Measurements from ENCODE around the gene WDR48.

Gene WDR48

DNA sequence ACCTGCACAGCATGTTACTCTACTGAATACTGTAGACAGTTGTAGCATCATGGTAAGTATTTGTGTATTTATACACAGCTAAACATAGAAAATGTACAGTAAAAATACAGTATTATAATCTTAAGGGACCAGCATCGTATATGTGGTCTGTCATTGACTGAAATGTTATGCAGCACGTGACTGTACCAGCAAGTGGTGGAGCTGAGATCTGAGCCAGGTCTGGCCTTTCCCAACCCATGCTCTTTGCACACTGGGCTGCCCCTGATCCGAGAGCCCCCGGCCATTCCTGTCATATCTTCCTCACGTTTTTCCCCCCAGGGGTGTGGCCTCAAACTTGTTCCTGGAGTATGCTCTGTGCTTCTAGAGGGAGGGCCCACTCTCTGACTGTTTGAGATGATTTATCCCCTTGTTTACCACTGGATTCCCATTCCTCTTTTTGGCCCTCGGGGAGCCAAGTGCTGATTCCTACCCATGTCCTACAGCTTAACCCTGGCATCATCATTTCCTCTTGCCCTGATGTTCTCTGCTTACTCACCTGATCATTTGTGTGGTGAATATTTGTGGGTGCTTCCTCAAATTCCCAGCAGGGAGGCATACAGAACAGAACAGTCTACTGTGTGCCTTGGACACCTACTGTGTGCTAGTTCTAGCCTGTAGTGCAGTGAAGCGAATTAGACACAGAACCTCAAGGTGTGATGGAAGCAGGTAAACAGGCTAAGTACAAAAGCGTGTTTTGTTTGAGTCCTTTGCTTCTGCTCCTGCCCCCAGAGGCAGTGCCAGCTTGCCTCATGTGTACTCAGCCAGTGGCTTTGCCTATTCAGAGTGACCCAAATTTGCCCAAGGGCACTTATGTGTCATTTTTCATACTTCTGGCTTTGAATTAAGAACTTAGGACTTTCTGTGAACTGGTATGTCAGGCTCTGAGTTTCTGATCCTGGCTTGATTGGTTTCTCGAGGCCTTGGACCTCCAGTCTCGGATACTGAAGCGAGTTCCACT lies 80.6 kb downstream of the WDR48 start:
- TF ChIP-seq CTCF (conservative IDR thresholded peaks at IDR 0.05; ENCODE audit: low read depth, low read length) = no peak
- no peak overlapping the region for H3K4me3 ChIP-seq (ENCODE audit: low read length)
- no peak for DNase-seq (ENCODE audit: low read depth)

GRCh38 chr3:39133093-39133490 lies 81.3 kb downstream of the WDR48 start:
- DNase-seq (ENCODE audit: low read depth) = no peak
- no peak overlapping the region for H3K4me3 ChIP-seq (ENCODE audit: low read length)
- no peak for TF ChIP-seq CTCF (conservative IDR thresholded peaks at IDR 0.05; ENCODE audit: low read depth, low read length)

GRCh38 chr3:39133822-39134221 lies 82.0 kb downstream of the WDR48 start:
- no peak for DNase-seq (ENCODE audit: low read depth)
- H3K4me3 ChIP-seq (ENCODE audit: low read length) = no peak overlapping the region
- no peak for TF ChIP-seq CTCF (conservative IDR thresholded peaks at IDR 0.05; ENCODE audit: low read depth, low read length)

DNA sequence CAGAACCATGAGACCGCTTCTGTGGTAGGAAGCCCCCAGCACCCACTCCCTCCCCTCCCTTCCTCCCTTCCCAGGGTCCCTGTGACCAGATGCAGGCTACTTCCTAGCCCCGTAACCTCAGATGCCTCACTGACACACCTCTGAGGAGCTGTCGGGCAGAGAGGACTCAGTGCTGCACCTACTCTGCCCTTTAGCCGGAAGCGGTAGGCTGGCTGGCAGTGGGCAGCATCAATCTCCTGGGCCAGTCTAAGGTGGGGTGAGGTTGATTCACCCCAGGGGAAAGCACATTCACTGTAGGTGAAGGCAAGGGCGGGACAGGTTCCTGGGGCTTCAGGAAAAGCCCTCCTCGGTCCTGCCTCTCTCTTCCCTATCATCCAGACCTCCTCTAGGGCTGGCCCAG lies 82.5 kb downstream of the WDR48 start:
- TF ChIP-seq CTCF (conservative IDR thresholded peaks at IDR 0.05; ENCODE audit: low read depth, low read length) = no peak
- H3K4me3 ChIP-seq (ENCODE audit: low read length) = no peak overlapping the region
- no peak for DNase-seq (ENCODE audit: low read depth)

- no peak overlapping the region for H3K4me3 ChIP-seq (ENCODE audit: low read length)
- no peak for TF ChIP-seq CTCF (conservative IDR thresholded peaks at IDR 0.05; ENCODE audit: low read depth, low read length)
- no peak for DNase-seq (ENCODE audit: low read depth)
Measured at GRCh38 chr3:39135170-39135805, 83.5 kb downstream of the WDR48 start.

DNA sequence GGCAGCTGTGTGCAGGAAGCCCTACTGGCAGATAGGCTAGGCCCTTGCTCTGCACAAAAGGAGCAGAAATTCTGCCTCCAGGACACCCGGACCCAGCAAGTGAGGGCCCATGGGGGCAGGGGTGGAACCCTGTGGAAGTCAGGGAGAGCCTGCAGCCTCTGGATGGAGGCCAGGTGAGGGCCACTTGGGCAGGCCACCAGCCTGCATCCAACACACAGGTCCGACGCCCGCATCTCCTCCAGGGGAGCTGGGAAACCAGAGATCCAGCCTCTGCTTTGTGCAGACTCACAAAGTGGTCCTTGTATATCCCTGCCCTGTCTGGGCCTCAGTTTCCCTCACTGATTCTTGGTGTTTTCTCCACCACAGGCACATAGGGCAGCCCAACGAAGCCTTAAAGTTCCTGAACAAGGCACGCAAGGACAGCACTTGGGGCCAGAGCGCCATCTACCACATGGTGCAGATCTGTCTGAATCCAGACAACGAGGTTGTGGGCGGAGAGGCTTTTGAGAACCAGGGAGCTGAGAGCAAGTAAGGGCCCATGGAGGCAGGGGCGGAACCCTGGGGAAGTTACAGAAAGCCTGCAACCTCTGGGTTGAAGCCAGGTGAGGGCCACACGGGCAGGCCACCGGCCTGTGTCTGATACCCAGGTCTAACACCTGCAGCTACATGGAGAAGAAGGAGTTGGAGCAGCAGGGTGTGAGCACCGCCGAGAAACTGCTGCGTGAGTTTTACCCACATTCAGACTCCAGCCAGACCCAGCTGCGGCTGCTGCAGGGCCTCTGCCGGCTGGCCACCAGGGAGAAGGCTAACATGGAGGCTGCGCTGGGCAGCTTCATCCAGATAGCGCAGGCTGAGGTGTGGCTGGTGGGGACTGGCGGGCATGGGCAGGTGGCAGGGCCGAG lies 85.0 kb downstream of the WDR48 start:
- TF ChIP-seq CTCF (conservative IDR thresholded peaks at IDR 0.05; ENCODE audit: low read depth, low read length) = no peak
- H3K4me3 ChIP-seq (ENCODE audit: low read length) = no peak overlapping the region
- no peak for DNase-seq (ENCODE audit: low read depth)
